ENCODE measurements around the gene ZNF628. TPM values are rescaled to one million over a fixed set of nuclear protein-coding genes. Genes with fewer than 3 reads are reported as not detected.

Gene ZNF628
- total RNA-seq, 1 experiment from 2014 or later, result 0.71 TPM

DNA sequence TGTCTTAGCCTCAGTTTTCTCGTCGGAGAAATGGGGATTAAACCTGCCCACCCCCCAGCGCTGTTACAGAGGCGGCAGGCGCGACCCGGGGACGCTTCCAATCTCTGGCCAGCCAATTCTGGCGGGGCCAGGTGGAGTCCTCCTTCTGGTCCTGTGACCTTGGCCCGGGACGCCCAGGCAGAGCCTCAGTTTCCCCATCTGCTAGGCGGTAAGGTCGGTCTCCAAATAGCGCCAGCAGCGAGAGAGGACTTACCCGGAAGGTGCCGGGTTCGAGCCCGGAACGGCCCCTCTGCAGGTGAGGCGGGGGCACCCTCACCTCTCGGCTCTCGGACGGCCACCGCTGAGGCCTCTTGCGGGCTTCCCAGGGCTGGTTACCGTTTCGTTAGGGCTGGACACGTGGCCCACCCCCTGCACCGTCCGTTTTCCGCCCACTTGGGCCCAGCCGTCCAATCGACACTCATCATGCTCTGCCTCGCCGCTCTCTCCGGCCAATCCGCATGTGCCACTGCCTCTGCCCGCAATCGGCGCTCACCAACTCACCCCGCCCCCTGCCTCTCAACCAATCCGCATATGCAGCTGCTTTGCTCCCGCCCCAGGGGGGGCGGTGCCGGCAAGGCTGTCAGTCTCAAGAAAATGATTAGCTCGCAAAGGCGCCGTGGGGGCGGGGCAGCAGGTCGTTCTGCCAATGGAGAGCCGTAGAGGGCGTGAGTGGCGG, 15.0 kb upstream of the ZNF628 start, which contains the start of gene ISOC2:
TSS of gene ISOC2 (minus strand) at position 384 of the 715 bp plus-strand sequence. CDS start 5,156 bp downstream, outside the sequence.
- DNase-seq (ENCODE audit: low read depth, low spot score), result peak; percentile 99
- in situ Hi-C loops (cut with HindIII; ENCODE audit: low pct_unique_long_range_greater_than_20kb, low sequenced_read_pairs), result no loop called here

DNA sequence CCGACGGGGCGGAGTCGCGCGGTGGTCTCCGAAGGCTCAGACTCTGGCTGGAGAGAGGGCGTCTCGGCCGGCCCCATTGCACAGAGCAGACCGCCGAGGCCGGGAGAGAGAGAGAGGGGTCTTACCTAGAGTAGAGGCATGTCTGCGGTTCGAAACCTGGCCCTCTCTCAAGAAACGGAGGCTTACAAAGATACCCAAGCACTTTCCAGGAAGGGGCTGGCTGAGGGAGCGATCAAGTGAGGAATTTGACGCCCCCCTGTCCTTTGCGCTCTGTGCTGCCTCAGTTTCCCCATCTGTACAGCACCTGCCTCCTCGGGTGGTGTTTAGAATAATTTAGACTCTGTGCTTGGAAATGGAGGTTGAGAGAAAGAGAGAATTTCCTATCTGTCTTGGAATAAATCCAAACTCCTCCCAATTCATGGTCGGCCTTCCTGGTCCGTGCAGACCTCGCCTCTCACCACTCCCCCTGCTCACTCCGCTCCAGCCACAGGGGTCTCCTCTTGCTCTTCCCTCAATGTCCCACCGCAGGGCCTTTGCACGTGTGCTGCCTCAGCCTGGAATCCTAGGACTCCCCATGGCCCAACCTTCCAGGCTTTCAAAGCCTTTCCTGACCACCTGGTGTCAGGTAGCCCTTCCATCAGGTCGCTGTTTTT, 14.3 kb upstream of the ZNF628 start:
- in situ Hi-C loops (cut with HindIII; ENCODE audit: low pct_unique_long_range_greater_than_20kb, low sequenced_read_pairs), result no loop called here
- DNase-seq (ENCODE audit: low read depth, low spot score), result peak; percentile 58

DNA sequence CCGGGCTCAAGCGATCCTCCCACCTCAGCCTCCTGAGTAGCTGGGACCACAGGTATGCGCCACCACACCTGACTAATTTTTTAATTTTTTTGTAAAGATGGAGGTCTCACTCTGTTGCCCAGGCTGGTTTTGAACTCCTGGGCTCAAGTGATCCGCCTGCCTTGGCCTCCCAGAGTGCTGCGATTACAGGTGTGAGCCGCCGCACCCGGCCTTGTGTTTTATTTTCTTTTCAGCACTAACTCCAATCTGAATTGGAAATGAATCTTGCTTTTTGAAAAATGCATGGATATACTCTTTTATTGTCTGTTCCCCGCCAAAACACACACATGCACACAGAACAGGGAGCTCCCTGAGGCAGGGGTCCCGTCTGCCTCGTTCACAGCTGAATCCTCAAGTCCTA, 13.7 kb upstream of the ZNF628 start:
- in situ Hi-C loops (cut with HindIII; ENCODE audit: low pct_unique_long_range_greater_than_20kb, low sequenced_read_pairs), result no loop called here
- DNase-seq (ENCODE audit: low read depth, low spot score), result no peak

DNA sequence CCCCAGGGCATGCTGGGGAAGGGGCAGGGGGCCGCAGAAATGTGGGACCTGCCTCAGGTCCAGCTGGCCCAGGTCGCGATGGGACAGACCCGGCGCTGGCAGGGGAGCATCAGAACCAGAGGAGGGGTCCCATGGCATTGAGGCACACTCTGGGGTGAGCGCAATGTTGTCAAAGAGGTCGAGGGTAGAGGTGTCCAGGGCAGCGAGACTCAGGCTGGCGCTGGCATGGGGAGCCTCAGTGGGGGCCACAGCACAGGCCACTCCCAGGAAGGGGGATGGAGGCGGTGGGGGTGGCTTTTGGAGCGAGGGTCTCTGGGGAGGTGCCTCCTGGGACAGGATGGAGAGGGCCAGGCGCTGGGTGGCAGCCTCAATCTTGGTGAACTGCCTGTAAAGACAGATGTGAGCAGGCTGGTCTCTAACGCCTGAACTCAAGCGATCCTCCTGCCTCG, 12.8 kb upstream of the ZNF628 start:
- in situ Hi-C loops (cut with HindIII; ENCODE audit: low pct_unique_long_range_greater_than_20kb, low sequenced_read_pairs), result no loop called here
- DNase-seq (ENCODE audit: low read depth, low spot score), result no peak

DNA sequence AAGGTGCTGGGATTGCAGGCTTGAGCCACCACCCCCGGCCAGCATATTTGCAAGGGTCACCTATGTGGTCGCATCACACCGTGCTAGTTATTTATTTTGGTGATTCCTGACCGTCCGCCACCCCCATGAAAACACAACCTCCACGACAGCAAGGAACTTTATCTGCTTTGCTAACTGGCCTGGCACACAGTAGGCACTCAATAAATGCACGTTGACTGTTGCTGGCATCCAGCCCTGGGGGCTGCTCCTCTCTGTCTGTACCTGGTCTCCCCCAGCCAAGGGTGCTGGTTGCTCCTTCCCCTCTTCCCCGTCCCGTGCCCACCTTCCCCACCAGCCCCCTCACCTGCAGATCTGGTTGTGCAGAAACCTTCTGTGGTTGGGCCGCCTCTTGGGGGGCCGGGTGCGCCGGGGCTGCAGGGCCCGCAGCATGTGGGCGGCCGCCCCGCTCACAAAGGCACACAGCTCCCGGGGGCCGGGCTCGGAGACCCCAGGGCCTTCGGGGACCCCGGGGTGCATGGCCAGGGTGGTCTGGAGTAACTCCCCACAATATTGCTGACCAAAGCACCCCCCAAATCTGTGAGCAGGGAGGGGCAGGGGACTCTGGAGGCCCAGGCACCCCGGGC, 12.3 kb upstream of the ZNF628 start:
- in situ Hi-C loops (cut with HindIII; ENCODE audit: low pct_unique_long_range_greater_than_20kb, low sequenced_read_pairs), result no loop called here
- DNase-seq (ENCODE audit: low read depth, low spot score), result no peak

DNA sequence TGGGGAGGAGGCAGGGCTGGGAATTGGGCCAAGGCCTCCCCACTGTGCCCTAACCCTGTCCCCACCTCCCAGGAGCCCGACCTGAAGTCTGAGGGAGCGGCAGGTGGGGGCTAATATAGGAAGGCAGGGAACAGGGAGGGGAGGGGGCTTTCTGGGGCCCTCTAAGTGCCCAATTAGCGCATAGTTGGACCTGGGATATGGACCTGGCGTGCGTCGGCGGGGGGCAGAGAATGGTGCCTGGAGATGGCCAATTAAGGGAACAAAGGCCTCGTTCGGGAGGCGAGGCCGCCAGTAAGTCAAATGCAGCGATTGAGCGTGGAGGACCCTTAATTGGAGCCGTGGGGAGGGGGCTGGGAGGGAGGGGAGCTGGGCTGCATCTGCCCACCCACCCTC, 11.8 kb upstream of the ZNF628 start, which contains the start of gene C19orf85:
TSS of gene C19orf85 (minus strand) at position 90 of the 393 bp plus-strand sequence. CDS start 197 bp downstream, outside the sequence.
- in situ Hi-C loops (cut with HindIII; ENCODE audit: low pct_unique_long_range_greater_than_20kb, low sequenced_read_pairs), result no loop called here
- DNase-seq (ENCODE audit: low read depth, low spot score), result no peak

DNA sequence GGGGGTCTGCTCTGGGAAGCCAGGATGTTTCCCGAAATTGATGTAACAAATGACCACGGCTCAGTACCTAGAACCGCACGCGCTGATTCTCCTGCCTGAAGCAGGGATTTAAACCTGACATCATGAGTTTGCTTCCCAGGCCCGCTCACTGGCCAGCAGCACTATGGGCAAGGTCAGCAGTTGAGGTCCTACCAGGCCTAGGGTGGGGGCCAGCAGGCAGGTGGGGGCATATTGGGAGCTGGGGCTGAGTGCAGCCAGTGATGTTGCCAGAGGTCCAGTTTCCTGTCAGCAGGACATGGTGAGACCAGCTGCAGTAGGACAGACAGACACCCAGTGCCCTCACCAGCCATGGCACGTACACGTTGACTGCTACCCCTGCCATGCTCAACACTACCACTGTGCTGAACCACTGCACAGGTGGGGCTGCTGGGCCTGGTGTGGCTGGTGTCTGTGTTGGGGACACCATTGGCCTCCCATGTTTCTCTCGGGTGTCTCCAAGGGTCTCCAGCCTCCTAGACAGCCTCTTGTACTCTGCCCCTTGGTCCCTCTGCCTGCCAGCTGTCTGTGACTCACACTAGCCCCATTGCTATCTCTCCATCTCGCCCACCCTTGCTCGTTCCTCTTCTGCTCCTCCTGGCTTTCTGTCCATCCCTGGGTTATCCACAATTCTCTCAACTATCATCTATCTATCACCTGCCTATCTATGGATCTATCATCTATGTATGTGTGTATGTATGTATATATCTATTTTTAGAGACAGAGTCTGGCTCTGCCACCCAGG, 10.8 kb upstream of the ZNF628 start:
- in situ Hi-C loops (cut with HindIII; ENCODE audit: low pct_unique_long_range_greater_than_20kb, low sequenced_read_pairs), result no loop called here
- no peak for DNase-seq (ENCODE audit: low read depth, low spot score)

DNA sequence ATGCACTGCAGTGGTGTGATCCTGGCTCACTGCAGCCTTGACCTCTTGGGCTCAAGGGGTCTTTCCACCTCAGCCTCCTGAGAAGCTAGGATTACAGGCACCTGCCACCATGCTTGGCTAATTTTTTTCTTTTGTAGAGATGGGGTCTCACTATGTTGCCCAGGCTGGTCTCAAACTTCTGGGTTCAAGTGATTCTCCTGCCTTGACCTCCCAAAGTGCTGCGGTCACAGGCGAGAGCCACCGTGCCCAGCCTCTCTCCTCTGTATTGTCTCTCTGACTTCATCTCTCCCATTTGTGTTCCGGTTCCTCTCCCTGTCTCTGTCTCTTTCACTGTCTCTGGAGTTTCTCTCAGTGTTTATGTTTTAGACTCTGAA, 10.2 kb upstream of the ZNF628 start:
- no peak for DNase-seq (ENCODE audit: low read depth, low spot score)
- in situ Hi-C loops (cut with HindIII; ENCODE audit: low pct_unique_long_range_greater_than_20kb, low sequenced_read_pairs), result no loop called here

DNA sequence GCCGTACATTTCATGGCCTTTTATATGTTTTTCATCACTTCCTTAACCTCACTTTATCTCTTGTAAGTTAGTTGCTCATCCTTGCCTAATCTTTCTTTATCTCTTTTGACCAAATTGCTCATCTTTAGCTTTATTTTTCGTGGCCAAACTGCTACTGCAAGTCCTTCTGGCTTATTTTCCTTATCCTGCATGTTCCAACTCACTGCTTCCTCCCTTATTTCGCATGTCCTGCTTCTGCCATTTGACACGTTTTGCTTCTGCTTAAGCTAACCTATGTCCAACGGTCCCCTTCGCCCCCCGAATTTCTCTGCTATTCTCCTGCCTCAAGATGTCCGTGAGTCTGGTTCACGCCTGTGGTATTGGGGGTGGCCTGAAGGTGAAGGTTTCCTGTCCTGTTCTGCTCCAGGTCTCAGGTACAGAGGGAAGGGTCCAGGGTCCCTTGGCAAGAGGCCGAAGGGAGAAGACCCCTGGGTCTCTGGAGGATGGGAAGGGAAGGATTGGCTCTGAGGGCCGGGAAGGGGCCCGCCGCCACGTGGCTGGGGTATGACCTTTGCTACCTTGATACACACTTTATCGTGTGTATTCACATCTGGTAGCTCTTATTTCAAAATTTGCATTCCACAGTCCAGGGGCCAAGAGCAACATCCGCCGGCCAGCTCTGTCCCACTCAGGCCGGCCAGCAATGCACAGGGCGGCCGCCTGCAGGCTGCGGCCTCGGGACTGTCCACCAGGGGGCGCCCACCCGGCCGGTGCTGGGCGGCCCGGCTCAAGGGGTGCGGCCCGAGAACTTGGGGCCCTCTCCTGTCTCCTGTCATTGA, 9.0 kb upstream of the ZNF628 start:
- in situ Hi-C loops (cut with HindIII; ENCODE audit: low pct_unique_long_range_greater_than_20kb, low sequenced_read_pairs), result no loop called here
- DNase-seq (ENCODE audit: low read depth, low spot score), result peak; percentile 35

DNA sequence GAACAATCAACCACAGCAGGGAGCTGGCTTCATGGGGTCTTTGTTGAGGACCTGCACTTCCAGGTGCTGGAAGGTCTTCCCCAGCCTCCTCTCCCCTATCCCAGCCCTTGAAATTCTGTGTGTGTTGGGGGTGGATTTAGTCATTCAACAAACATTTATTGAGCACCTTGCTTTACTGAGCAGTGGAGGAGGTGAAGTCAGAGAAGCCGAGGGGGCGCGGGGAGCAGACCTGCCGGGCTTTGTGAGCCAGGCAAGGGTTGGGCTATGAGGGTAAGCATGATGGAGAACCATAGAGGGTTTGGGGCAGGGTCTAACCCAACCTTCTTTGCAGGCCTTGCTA, 8.4 kb upstream of the ZNF628 start:
- no peak for DNase-seq (ENCODE audit: low read depth, low spot score)
- in situ Hi-C loops (cut with HindIII; ENCODE audit: low pct_unique_long_range_greater_than_20kb, low sequenced_read_pairs), result no loop called here

DNA sequence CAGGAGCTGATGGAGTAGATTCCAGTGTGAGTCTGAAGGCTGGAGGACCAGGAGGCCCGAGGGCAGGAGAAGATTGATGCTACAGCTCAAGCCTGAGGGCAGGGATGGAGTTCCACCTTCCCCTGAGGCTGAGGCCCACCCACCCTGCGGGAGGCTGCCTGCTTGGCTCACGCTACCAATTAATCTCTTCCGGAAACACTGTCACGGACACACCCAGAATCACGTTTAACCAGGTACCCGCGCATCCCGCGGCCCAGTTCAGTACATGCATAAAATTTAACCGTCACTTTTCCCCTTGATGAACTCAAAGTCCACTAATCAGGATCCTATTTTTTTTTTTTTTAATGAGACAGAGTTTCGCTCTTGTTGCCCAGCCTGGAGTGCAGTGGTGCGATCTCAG, 5.2 kb upstream of the ZNF628 start:
- in situ Hi-C loops (cut with HindIII; ENCODE audit: low pct_unique_long_range_greater_than_20kb, low sequenced_read_pairs), result no loop called here
- no peak for DNase-seq (ENCODE audit: low read depth, low spot score)

DNA sequence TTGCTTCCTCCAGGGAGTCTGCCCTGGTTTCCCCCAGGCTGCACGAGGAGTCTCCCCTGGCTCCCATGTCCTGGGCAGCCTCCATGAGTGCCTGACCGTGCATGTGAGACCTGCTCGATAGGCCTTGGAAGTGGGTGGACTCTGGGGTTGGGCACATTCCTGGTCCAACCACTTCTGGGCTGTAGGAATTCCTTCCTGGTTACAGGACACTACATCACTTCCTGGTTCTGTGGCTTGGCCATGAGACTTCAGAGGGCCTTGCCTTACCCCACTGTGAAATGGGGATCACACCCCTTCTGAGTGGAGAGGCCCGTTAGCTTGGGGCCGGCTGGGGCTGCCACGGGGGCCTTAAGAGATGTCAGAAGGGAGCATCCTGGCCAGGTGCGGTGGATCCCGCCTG, 4.0 kb upstream of the ZNF628 start:
- in situ Hi-C loops (cut with HindIII; ENCODE audit: low pct_unique_long_range_greater_than_20kb, low sequenced_read_pairs), result no loop called here
- no peak for DNase-seq (ENCODE audit: low read depth, low spot score)

DNA sequence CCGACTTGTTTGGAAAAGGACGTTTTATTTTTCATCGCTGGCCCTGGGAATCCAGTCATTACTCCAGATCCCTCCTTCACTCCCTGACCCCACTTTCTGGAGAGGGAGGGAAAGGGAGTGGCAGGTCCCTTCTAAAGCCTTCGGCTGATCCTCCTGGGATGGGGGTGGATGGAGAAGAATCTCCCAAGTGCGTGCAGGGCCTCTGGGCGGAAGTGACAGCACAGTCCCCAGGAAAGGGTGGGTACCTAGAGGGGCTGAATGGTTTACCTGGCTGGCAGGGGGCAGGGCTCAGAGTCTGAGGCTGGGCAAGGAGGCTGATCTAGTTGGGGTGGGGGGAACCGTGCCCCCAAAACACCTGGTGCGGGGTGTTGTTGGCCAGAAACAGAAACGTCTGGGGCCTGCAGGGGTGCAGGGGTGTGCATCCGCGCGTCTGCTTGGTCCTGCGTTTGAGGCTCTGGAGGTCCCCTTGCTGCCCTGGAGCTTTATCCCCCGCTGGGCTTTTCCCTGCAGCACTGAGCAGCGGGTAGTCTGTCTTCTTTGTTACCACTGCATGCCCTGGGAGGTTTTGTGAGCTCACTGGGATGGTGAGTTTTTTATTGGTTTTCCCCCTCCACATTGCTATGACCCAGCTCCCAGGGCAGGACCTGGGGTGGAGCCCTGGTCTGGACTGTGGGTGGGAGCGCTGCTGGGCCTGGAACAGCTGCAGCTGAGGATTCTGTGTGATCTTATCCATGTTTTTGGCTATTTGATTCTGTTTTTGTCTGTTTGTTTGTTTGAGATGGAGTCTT, 3.0 kb upstream of the ZNF628 start:
- no peak for DNase-seq (ENCODE audit: low read depth, low spot score)
- in situ Hi-C loops (cut with HindIII; ENCODE audit: low pct_unique_long_range_greater_than_20kb, low sequenced_read_pairs), result no loop called here

DNA sequence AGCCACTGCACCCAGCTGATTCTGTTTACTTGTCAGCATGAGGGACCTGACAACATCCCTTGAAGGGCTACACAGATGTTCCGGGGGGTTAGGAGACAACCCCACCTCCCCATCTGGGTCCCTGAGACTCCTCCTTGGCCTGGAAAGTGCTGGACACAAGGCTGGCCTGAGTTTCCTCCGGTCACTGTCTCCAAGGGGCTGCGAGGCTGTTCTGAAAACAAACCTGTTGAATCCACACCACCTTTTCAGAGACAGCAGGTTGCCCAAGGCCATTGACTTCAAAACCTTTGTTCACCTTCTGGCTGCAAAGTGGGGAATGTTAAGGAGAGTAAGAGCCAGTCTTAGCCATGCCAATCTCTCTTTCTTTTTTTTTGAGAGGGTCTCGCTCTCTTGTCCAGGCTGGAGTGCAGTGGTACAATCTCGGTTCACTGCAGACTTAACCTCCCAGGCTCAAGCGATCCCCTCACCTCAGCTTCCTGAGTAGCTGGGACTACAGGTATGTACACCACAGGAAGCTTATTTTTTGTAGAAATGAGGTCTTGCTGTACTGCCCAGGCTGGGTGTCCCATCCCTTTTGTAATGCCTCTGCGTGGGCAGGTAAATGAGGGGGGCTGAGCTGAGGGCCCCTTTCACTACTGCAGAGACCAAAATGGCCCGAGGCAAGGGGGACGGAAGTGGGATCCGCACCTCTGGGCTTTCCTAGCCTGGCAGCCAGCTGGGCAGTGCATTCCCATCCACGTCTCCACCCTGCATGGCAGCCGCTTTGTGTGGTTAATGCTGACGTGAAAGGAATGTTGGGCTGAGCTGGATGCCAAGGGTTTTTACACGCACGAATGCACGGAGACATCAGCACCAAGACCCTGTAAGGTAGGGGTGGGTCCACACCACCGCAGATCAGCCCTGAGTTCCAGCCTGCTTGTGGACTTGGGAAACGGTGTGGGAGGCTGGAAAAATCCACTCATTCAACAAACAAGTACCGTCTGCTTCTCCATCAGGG, 1.9 kb upstream of the ZNF628 start:
- DNase-seq (ENCODE audit: low read depth, low spot score), result no peak
- in situ Hi-C loops (cut with HindIII; ENCODE audit: low pct_unique_long_range_greater_than_20kb, low sequenced_read_pairs), result no loop called here

DNA sequence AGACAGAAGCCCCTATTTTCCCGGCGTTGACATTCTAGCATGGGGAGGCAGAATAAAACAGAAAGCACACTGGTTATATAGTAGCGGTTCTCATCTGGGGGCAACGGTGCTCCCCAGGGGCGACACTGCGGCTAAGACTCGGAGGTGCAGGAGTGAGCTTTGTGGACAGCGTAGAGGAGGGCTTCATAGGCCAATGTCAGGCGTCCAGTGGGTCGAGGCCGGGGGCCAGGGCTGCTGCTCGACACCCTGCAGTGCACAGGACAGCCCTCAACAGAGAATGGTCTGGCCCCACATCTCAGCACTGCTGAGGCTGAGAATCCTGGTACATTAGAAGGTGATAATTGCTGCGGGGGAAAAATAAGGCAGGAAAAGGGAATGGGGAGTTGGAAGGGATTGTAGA, 1.5 kb downstream of the ZNF628 start:
- no peak for DNase-seq (ENCODE audit: low read depth, low spot score)
- in situ Hi-C loops (cut with HindIII; ENCODE audit: low pct_unique_long_range_greater_than_20kb, low sequenced_read_pairs), result no loop called here

DNA sequence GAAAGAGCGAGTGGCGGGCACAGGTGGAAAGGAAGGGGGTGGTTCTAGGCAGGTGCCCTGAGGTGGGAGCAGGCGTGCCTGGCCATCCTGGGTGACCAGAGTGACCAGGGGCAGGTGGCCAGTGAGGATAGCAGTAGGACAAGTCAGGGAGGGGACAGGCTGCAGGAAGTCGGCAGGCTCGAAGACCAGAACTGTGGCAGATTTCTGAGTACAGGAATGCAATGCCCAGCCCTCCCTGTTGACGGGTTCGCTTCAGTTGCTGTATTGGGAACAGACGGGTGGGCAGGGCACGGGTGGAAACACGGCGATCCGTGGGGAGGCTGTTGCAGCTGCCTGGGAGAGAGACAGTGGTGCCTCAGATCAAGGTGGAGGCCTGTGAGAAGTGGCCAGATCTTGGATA, 1.9 kb downstream of the ZNF628 start:
- DNase-seq (ENCODE audit: low read depth, low spot score), result no peak
- in situ Hi-C loops (cut with HindIII; ENCODE audit: low pct_unique_long_range_greater_than_20kb, low sequenced_read_pairs), result no loop called here
